T-helper 1 cell treated with Interleukin-12 subunit alpha and Interleukin-12 subunit beta and Interleukin-4 antibody, amounts not matched to agents 30 ng/mL and 1 ng/mL, for 36 hours (primary cell): ENCODE results near the gene MAPK1. TPM values are rescaled to one million over a fixed set of nuclear protein-coding genes. Genes with fewer than 3 reads are reported as not detected.
"Not testable (repeated sequence)": the region's sequence is repeated elsewhere in the genome, so short reads cannot be mapped to it uniquely, and the experiment has no call there.

ENCODE experiments used
- intact Hi-C: fragments of 100-400 bp; cut with micrococcal nuclease; formaldehyde crosslinking; loops from one replicate; pipeline ENCODE4 v1.15.1; 2024
- total RNA-seq: library from RNA; stranded (reverse); gene quantifications from 2 replicates; pipeline ENCODE4 v1.2.3, GENCODE V29; 2022

Gene MAPK1
- total RNA-seq, 1 donor from 2014 or later, result 120 TPM

DNA sequence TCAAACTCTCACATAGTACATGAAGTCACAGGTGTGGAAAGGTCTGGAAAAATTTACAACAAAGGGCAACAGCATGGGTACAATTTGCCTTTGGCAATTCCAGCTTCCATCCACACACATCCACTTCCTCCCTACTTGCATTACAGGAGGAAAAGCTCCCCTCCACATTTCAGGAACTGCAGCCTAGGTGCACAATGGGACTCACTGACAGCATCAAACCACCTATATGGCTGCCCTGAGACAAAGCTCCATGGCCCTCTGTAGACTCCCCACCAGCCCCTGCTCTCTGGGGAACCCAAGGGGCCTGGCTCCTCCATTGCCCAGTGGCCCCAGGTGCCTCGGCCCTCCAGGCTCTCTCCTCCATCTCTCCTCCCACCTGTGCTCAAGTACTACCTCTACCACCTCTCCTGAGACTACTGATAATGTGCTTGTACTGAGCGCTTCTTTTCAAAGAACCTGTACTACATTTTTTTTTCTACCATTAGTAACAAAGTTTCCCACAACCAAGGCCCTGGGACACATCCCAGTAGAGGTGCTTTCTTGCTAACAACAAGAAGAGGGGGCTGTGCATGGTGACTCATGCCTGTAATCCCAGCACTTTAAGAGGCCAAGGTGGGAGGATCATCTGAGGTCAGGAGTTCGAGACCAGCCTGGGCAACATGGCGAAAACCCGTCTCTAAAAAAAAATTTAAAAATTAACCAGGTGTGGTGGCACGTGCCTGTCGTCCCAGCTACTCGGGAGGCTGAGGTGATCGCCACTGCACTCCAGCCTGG lies 136.7 kb downstream of the MAPK1 start:
- intact Hi-C loops, result no loop called here

DNA sequence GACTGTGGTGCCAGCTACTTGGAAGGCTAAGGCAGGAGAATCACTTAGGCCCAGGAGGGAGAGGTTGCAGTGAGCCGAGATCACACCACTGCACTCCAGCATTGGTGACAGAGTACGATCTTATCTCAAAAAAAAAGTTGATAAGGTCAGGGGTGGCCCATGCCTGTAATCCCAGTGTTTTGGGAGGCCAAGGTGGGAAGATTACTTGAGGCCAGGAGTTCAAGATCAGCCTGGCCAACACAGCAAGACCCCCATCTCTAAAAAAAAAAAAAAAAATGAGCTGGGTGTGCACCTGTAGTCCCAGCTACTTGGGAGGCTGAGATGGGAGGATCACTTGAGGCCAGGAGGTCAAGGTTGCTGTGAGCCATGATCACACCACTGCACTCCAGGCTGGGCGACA lies 138.3 kb downstream of the MAPK1 start:
- intact Hi-C loops, result not testable (repeated sequence)

DNA sequence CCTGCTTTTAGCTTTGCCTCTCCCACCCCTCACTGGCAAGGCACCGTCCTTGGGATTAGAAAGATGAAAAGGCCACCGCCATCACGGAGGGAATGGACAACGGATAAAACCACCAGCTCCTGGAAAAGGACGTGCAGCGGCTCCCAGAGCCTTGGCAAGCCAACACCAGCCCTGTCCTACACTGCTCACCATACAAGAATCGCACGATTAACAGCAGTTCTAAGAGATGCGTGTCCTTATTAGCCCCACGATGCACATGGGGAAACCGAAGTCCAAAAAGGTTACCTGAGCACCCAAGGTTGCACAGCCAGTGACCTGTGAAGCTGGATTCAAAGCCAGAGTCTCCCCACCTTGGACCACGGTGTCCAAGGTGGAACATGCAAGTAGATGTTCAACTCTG lies 139.2 kb downstream of the MAPK1 start:
- intact Hi-C loops, result no loop called here

DNA sequence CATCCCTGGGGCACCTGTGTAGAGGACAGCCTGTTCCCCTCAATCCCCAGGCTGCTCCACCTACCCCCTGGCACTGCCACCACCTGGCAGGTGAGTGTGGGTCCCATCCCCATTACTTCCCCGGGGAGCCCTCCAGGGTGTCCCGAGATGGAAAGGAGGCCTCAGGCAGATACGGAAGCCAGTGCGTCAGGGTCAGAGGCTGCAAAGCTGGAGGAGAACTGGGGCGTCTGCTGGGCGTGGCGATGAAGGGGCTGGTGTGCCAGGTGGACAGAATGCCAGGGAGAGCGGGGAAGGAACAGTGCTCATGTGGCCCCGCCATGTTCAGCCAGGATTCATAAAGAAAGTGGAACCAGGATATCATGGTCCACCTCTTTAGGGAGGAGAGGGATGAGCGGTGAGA lies 139.7 kb downstream of the MAPK1 start:
- intact Hi-C loops, result no loop called here

DNA sequence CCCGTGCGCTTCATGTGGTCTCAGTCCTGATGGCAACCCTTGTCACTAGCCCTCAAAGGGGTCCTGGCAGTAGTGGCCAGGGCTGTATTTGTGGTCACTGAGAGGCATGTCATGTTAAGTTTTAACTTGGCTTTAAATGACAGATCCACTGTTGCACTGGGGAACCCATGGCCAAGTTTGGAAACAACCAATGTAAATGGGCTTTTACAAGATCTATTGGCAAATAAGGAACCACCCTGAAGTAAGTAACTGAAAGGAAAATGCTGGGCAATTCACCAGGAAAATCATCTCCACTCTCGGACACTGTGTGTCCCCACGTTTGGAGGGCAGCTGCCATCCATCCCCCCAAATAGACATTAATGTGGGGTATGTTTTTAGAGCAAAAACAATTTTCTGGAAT lies 140.3 kb downstream of the MAPK1 start:
- intact Hi-C loops, result no loop called here

DNA sequence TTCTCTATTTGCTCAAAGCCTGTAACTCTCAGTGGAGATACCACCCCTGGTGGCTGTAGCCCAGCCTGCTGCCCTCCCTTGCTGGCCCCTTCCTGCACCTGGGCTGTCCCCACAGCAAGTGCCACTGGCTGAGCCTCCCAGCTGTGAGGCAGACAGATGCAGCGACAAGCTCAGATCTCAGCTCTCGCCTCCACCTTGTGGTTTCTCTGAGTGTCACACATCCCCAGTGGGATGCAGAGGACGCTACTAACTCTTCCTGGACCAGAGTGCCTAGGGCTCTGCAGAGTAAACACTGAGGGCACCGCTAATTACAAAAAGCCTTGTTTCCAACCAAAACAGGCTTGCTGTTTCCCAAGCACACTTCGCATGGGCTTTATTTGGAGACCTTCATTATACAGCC lies 140.8 kb downstream of the MAPK1 start:
- intact Hi-C loops, result no loop called here

DNA sequence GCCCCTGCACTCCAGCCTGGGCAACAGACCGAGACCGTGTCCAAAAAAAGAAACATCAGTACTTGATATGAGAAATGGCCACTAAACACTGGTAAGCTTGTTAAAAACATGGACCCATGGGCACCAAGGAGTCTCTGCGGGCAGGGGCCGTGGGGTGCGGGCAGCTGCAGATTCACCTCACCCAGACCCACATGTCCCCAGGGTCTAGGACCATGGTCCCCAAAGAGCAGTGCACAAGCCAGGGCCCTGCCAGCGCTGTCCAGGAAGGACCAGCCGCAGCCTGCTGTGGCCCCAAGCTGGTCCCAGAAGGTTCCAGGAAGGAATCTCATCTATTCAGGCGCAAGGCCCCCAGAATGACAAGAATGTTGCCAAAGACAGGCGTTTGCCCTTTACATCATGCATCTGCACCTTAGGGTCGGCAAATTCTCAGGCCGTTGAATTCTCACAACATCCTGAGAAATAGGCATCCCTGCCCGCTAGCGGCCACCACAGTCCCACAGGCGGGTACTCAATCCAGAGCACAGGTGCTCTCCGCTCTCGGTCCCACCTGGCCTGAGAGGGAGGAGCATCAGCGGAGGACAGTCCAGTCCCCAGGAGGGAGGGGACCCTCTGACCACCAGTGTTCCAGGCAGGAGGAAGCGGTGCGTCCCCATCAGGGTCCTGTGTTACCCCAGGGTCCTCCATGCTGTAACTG lies 141.3 kb downstream of the MAPK1 start:
- intact Hi-C loops, result no loop called here

DNA sequence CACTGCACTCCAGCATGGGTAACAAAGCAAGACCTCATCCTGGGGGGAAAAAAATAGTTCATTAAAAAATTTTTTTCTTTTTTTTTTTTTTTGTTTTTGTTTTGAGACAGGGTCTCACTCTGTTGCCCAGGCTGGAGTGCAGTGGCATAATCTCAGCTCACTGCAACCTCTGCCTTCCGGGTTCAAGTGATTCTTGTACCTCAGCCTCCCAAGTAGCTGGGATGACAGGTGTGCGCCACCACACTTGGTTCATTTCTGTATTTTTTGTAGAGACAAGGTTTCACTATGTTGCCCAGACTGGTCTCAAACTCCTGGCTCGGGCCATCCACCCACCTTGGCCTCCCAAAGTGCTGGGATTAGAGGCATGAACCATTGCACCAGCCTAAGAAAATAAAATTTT lies 142.9 kb downstream of the MAPK1 start:
- intact Hi-C loops, result not testable (repeated sequence)

DNA sequence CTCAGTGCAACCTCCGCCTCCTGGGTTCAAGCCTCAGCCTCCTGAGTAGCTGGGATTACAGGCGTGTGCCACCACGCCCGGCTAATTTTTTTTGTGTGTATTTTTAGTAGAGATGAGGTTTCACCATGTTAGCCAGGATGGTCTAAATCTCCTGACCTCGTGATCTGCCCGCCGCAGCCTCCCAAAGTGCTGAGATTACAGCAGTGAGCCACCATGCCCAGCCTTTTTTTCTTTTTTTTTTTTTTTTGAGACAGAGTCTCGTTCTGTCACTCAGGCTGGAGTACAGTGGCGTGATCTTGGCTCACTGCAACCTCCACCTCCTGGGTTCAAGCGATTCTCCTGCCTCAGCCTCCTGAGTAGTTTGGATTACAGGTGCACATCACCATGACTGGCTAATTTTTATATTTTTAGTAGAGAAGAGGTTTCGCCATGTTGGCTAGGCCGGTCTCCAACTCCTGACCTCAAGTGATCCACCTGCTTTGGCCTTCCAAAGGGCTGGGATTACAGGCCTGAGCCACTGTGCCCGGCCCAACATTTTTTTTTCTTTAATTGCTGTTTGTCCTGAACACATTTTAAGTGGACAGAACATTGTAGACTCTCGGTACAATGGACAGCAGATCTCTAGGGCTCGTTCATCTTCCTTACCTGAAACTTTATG lies 146.1 kb downstream of the MAPK1 start:
- intact Hi-C loops, result not testable (repeated sequence)

DNA sequence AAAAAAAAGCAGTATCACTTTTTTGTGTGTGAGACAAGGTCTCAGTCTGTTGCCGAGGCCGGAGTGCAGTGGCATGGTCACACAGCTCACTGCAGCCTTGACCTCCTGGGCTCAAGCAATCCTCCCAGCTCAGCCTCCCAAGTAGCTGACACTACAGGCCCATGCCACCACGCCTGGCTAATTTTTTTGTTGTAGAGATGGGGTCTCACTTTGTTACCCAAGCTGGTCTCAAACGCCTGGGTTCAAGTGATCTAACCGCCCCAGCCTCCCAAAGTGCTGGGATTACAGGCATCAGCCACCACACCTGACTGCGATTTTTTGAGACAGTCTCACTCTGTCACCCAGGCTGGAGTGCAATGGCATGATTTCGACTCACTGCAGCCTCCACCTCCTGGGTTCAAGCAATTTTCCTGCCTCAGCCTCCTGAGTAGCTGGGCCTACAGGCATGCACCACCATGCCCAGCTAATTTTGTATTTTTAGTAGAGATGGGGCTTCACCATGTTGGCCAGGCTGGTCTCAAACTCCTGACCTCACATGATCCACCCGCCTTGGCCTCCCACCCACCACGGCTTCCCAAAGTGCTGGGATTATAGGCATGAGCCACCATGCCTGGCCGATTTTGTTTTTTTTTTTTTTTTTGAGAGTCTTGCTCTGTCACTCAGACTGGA lies 147.1 kb downstream of the MAPK1 start:
- intact Hi-C loops, result not testable (repeated sequence)

DNA sequence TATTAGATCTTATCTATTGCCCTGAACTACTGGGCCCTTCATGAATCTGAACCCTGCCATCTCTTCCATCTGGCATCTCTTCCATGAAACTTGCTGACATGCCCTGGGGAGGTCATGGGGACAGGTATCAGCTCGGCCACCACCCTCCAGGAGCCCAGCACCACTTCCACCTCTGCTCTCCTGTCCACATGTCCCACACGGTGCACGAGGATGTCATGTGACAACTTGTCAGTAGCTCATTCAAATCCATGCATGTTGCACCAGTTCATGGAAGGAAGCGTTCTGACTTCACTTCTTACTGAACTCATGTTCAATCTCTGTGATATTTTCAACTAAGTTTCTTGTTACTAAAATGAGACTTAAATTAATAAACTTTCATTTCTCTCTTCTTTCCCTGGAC lies 148.4 kb downstream of the MAPK1 start:
- intact Hi-C loops, result no loop called here

DNA sequence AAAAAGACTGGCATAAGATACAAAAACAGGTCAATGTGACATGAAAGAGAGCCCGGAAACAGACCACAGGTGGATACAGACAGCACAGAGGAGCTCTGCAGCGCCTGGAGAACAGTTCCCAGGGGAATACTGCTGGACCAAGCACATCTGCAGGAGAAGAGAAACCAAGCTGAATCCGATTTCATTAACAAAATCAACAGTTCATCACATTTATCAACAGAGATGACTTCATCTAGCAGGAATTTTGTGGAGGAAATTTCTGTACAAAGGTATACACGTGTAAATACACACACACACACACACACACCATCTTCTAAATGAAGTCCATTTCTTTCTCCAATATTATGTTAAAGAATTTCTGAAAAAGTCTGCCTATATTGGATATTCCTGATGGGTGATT lies 148.9 kb downstream of the MAPK1 start:
- intact Hi-C loops, result no loop called here

DNA sequence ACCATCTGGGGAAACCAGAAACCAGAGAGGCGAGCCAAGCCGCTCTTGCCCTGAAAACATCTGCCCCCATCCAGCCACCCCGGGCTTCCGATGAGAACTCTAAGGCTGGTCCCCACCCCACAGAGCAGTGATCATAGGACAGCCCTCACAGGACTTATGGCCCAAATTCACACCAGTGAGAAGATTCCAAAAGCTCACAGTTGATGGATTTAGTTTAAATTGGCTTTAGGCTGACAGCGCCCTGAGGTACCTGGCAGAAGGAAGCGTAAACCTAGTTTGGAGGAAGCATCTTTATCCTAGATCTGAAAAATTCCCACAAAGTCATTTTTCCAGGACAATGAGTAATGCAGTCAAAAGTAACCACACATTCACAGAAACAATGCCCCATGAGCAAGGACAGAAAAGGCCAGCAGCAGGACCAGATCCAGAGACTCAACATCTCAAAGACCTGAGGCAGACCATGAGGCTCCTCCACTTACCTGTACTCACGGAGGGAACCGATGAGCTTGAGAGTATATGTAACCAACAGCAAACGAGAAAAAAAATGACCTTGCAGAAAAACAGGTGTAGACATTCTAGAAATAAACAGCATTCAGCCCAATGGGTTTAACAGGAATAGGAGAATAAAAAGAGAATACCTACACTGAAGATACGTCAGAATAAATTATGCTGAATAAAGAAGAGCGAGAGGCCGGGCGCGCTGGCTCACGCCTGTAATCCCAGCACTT lies 150.9 kb downstream of the MAPK1 start:
- intact Hi-C loops, result not testable (repeated sequence)

DNA sequence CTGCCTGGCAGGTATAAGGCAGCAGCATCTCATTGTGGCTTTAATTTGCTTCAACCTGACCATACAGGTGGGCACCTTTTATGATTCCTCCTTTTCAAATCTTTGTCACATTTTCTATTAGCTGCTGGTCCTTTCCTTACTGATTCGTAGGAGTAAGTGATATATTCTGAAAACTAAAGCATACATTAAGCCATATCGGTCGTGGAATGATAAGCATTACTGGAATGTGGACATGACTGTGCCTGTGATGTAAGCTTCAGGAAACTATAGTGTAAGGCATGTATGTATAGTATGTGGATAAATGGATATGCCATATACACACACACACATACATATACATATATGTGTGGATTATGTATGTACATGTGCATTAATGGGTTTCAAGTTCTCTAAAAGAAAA lies 152.7 kb downstream of the MAPK1 start:
- intact Hi-C loops, result loop anchor here (5.0 kb wide), 1 partner anchor 153 kb away; the partner anchor contains the start of gene MAPK1

DNA sequence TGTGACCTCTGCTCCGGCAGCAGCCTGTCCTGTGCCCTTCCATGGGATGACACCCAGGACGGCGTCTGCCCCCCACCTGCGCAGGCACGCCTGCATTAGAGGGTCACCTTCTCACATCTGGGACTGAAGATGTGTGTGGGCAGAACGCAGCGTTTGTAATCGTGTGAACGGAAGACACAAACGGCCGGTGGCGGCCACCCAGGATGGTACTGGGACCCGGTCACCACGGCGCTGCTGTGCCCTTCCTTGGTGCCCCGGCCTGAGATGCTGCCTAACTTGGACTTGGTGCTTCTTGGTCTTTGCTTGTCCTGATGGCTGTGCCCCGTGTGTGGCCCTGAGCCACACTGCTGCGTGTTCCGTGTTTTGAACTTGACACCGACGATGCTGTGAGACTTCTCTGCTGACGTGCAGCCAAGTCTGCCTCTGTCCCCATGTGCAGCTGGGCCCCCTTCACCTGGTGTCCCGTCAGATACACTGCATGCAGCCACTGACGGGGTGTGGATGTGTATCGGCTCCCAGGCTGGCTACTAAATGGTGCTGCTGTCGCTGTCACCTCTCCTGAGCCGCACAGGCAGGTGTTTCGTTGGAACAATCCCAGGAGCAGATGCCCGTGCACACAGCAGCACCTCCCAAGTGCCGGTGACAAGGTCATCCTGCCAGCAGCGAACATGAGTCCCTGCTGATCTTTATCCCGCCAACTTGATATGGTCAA lies 153.2 kb downstream of the MAPK1 start:
- intact Hi-C loops, result loop anchor here (5.0 kb wide), 1 partner anchor 153 kb away; the partner anchor contains the start of gene MAPK1

DNA sequence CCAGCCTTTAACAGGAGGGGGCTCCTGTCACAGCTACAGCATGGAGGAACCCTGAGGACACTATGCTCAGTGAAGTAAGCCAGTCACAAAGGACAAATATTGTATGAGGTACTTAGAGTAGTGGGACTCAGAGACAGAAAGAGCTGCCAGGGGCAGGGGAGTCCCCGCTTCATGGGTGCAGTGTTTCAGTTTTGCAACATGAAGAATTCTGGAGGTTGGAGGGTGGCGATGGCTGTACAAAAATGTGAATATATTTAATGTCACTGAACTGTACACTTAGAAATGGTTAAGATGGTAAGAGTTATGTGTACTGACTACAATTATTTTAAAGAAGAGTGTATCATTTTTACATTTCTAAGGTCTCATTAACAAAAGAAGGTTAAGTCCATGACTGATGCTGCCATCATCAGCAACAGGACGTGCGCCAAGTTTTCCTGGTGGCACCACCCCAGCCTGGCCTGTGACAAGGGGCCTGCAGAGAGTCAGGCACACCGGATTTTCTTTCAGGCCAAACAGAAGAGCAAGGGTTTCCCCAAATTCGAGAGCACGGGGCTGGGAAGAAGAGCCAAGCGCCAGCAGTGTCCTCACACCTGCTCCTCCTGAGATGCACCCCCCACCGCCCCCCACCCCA lies 153.9 kb downstream of the MAPK1 start:
- intact Hi-C loops, result loop anchor here (1.0 to 5.0 kb wide), 4 partner anchors 21 to 239 kb away; partner anchors contain the start of genes MAPK1, PPM1F and YPEL1

DNA sequence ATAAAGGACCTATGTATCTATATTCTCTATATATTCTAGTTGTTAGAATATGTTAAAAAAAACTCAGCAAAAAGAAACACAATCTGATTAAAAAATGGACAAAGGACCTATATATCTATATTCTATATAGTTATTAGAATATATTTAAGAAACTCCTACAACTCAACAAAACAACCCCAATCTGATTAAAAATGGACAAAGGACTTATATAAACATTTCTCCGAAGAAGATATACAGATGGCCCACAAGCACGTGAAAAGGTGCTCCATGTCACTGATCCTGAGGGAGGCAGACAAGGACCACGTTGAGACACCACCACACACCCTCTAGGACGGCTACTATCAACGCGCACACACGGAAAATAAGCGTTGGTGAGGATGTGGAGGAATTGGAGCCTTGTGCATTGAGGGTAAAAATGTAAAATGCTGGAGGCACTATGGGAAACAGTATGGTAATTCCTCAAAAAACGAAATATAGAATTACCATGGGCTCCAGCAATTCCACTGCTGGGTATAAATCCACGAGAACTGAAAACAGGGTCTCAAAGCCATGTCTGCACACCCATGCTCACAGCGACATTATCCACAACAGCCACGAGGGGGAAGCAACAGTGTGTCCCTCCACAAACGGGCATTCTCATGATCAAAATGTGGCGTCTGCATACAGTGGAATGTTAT lies 154.6 kb downstream of the MAPK1 start:
- intact Hi-C loops, result loop anchor here (1.0 to 5.0 kb wide), 4 partner anchors 22 to 239 kb away; partner anchors contain the start of genes MAPK1, PPM1F and YPEL1

DNA sequence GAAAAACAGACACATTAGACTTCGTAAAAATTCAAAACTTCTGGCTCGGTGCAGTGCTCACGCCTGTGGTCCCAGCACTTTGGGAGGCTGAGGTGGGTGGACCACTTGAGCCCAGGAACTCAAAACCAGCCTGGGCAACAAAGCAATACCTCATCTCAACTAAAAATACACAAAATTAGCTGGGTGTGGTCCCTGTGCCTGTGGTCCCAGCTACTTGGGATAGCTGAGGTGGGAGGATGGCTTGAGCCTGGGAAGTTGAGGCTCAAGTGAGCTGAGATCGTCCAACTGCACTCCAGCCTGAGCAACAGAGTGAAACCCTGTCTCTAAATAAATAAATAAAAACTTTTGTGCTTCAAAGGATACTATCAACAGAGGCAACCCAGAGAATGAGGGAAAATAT lies 155.6 kb downstream of the MAPK1 start:
- intact Hi-C loops, result loop anchor here (2.0 to 5.0 kb wide), 2 partner anchors 23 to 155 kb away; partner anchors contain the start of genes MAPK1 and YPEL1

DNA sequence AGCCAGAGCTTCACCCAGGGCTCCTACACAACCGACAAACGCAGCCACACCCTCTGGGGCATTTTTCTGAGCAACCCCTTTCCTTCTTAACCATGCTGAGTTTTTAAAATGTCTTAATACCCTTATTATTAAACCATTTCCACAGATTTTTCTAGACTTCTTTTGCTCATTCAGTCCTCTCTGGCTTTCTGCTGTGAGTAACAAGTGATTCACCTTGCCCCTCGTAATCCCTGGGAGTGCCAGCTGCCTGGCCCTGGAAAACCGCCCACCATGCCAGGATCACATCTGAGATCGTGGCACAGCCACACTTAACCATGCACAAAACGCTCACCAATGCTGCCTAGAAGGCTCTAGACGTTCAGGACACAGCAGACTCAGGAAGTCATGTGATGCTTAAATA lies 157.3 kb downstream of the MAPK1 start:
- intact Hi-C loops, result loop anchor here (5.0 kb wide), 1 partner anchor 157 kb away; the partner anchor contains the start of gene MAPK1
